HUES48 (cell line): ENCODE data around the gene ADGRF5.

Source experiments
- H3K27ac ChIP-seq: one replicate; pipeline ENCODE4 v1.7.0; 2013; ENCODE audit warnings: low read depth, low read length, inconsistent platforms
- H3K27me3 ChIP-seq: 2 replicates; pipeline ENCODE4 v1.6.1; 2013; ENCODE audit warnings: mild to moderate bottlenecking, low read length; ENCODE audit not compliant: control insufficient read depth, insufficient read depth
- H3K36me3 ChIP-seq: 2 replicates; pipeline ENCODE4 v1.6.1; 2013; ENCODE audit warnings: low read length; ENCODE audit not compliant: control insufficient read depth, insufficient read depth
- H3K4me1 ChIP-seq: 2 replicates; pipeline ENCODE4 v1.6.1; 2013; ENCODE audit warnings: mild to moderate bottlenecking, low read length; ENCODE audit not compliant: control insufficient read depth, insufficient read depth
- H3K4me3 ChIP-seq: 2 replicates; pipeline ENCODE4 v1.5.1; 2013; ENCODE audit warnings: mild to moderate bottlenecking, low read depth, low read length
- H3K9ac ChIP-seq: 2 replicates; pipeline ENCODE4 v1.6.1; 2013; ENCODE audit warnings: mild to moderate bottlenecking, low read depth, low read length, moderate library complexity
- H3K9me3 ChIP-seq: 2 replicates; pipeline ENCODE4 v1.6.1; 2013; ENCODE audit warnings: low read length; ENCODE audit not compliant: control insufficient read depth, insufficient read depth

Gene ADGRF5, protein sequence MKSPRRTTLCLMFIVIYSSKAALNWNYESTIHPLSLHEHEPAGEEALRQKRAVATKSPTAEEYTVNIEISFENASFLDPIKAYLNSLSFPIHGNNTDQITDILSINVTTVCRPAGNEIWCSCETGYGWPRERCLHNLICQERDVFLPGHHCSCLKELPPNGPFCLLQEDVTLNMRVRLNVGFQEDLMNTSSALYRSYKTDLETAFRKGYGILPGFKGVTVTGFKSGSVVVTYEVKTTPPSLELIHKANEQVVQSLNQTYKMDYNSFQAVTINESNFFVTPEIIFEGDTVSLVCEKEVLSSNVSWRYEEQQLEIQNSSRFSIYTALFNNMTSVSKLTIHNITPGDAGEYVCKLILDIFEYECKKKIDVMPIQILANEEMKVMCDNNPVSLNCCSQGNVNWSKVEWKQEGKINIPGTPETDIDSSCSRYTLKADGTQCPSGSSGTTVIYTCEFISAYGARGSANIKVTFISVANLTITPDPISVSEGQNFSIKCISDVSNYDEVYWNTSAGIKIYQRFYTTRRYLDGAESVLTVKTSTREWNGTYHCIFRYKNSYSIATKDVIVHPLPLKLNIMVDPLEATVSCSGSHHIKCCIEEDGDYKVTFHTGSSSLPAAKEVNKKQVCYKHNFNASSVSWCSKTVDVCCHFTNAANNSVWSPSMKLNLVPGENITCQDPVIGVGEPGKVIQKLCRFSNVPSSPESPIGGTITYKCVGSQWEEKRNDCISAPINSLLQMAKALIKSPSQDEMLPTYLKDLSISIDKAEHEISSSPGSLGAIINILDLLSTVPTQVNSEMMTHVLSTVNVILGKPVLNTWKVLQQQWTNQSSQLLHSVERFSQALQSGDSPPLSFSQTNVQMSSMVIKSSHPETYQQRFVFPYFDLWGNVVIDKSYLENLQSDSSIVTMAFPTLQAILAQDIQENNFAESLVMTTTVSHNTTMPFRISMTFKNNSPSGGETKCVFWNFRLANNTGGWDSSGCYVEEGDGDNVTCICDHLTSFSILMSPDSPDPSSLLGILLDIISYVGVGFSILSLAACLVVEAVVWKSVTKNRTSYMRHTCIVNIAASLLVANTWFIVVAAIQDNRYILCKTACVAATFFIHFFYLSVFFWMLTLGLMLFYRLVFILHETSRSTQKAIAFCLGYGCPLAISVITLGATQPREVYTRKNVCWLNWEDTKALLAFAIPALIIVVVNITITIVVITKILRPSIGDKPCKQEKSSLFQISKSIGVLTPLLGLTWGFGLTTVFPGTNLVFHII (N-terminal part only)

DNA sequence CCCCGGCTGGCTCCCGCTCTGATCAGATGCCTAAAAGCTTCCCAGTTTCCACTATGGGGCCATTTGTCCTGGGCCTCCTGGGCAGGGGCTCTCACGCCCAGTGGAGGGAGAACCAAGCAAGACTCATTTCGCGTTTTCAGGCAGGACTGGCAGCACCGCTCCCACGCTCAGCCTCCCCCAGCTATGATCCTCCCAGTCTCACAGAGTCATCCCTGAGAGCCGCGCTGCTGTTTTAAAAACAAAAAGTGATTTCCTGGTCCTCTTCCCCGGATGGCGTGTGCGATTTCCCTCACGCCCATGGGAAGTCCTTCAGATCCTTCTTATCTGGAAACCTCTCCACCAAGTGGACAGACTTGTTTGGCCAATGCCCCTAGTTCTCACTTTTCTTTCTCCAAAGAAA is at the start of gene ADGRF5:
TSS of gene ADGRF5 (minus strand) at position 208 of the 400 bp plus-strand sequence. CDS start 15,176 bp downstream, outside the sequence.
- H3K27me3 ChIP-seq = no peaks in the 10 kb centered on the region
- H3K4me3 ChIP-seq = no peak within 1 kb of the TSS
- H3K9me3 ChIP-seq = no peaks in the 10 kb centered on the region
- no peaks in the 10 kb centered on the region for H3K4me1 ChIP-seq
- H3K27ac ChIP-seq = no peak within 1 kb of the TSS
- H3K36me3 ChIP-seq = no peaks in the 10 kb centered on the region
- no peak within 1 kb of the TSS for H3K9ac ChIP-seq

DNA sequence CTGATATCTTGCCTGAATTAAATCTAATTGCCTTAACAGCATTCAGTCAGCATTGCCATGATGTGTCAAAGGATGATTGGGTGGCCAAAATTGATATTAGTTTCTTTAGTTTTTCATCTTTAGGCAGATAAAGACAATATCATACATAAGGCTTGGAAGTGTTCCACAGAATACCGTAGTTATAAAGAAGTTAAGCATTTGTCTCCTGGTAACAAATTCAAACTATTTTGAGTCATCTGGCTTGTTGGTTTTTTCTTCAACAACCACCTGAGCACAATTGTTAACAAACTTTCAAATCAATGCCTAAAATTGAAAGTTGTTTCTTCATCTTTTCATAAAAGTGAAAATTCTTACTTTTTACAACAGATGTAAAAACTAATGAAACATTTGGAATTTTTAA is 47.5 kb upstream of the ADGRF5 start:
- H3K4me3 ChIP-seq = no peak overlapping the region
- no peak overlapping the region for H3K9ac ChIP-seq
- no peaks in the 10 kb centered on the region for H3K27me3 ChIP-seq
- no peaks in the 10 kb centered on the region for H3K36me3 ChIP-seq
- H3K9me3 ChIP-seq = no peaks in the 10 kb centered on the region
- no peak overlapping the region for H3K27ac ChIP-seq
- no peaks in the 10 kb centered on the region for H3K4me1 ChIP-seq

- Histone ChIP-seq H3K9ac (no peak overlapping the region), H3K9me3 (no peaks in the 10 kb centered on the region), H3K27ac (no peak overlapping the region), H3K27me3 (no peaks in the 10 kb centered on the region), H3K4me3 (no peak overlapping the region), H3K36me3 (no peaks in the 10 kb centered on the region), H3K4me1 (peaks cover 9% of the 10 kb centered on the region)
Observed at GRCh38 chr6:46967826-46968349, 46.1 kb upstream of the ADGRF5 start.

GRCh38 chr6:46964716-46965519 is 43.2 kb upstream of the ADGRF5 start:
- Histone ChIP-seq H3K36me3 (no peaks in the 10 kb centered on the region), H3K9ac (no peak overlapping the region), H3K27me3 (no peaks in the 10 kb centered on the region), H3K9me3 (no peaks in the 10 kb centered on the region), H3K27ac (no peak overlapping the region), H3K4me1 (peaks cover 12% of the 10 kb centered on the region), H3K4me3 (no peak overlapping the region)

DNA sequence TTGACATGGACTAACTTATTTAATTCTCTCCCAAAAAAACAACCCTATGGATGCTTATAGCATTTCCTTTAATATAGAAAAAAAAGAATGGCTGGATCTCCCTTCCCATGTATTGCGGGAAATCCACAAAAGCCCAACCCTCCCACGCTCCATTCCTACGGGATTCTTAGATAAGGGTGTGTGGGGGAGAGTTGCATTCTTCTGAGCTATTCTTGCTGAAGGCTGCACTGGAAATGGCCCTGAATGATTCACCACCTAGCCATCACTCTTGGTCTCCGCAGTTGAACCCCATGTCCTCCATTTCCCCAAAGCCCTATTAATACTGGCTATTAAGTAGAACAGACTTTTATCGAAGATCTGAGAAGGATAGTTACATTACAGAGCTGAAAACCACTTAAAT is 41.9 kb upstream of the ADGRF5 start:
- Histone ChIP-seq H3K9ac (no peak overlapping the region), H3K27me3 (no peaks in the 10 kb centered on the region), H3K4me3 (no peak overlapping the region), H3K36me3 (no peaks in the 10 kb centered on the region), H3K9me3 (no peaks in the 10 kb centered on the region), H3K4me1 (peaks cover 12% of the 10 kb centered on the region), H3K27ac (no peak overlapping the region)

DNA sequence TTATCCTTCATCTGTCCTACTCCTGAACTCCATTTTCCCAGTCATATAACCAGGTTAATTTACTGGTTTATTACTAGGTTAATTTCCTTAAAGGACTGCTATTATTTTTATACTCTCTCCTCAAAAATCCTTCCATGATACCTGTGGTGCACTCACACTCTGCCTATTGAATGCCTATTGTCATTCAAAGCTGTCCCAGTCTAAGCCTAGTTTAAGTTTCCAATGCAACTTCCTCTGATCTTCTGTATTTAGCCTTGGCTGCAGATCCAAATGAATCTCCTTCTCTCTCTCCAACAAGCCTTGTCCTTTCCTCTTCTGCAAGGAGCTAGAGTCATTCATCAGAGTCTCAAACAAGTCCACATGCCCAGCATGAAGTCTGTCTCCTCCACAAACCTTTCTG is 41.3 kb upstream of the ADGRF5 start:
- peaks cover 12% of the 10 kb centered on the region for H3K4me1 ChIP-seq
- no peaks in the 10 kb centered on the region for H3K36me3 ChIP-seq
- H3K27me3 ChIP-seq = no peaks in the 10 kb centered on the region
- H3K9ac ChIP-seq = no peak overlapping the region
- no peak overlapping the region; the same call in 1 of the 2 replicates for H3K4me3 ChIP-seq
- no peaks in the 10 kb centered on the region for H3K9me3 ChIP-seq
- peak overlapping the region; percentile 33 for H3K27ac ChIP-seq

- Histone ChIP-seq H3K27ac (no peak overlapping the region), H3K9me3 (no peaks in the 10 kb centered on the region), H3K4me1 (peaks cover 15% of the 10 kb centered on the region), H3K9ac (no peak overlapping the region), H3K36me3 (no peaks in the 10 kb centered on the region), H3K4me3 (no peak overlapping the region), H3K27me3 (no peaks in the 10 kb centered on the region)
Observed at GRCh38 chr6:46961711-46962110, 40.0 kb upstream of the ADGRF5 start.

DNA sequence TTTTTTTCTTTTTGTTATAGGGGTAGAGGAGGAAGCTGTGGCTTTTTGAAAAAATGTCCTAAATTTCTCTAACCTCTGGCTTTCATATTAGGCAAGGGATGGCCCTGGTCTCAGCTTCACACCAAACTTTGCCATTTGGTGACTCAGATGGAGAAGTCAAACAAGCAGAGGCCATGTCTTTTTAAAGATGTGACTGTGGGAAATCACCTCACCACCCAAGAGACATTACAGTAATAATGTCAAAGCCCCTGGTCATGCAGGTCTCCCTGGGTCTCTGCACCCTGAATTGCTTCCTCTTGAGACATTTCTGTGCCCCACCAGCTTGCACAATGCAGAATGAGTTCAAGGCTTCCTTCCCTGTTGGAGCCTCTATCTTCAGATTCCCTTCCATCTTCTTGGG is 39.5 kb upstream of the ADGRF5 start:
- Histone ChIP-seq H3K9me3 (no peaks in the 10 kb centered on the region), H3K27ac (no peak overlapping the region), H3K4me1 (peaks cover 17% of the 10 kb centered on the region), H3K9ac (no peak overlapping the region), H3K36me3 (no peaks in the 10 kb centered on the region), H3K27me3 (no peaks in the 10 kb centered on the region), H3K4me3 (no peak overlapping the region)

GRCh38 chr6:46959419-46959818 is 37.7 kb upstream of the ADGRF5 start:
- Histone ChIP-seq H3K4me1 (peaks cover 17% of the 10 kb centered on the region), H3K9me3 (no peaks in the 10 kb centered on the region), H3K9ac (no peak overlapping the region), H3K27ac (no peak overlapping the region), H3K4me3 (no peak overlapping the region), H3K27me3 (no peaks in the 10 kb centered on the region), H3K36me3 (no peaks in the 10 kb centered on the region)

- Histone ChIP-seq H3K27ac (no peak overlapping the region), H3K4me1 (peaks cover 5% of the 10 kb centered on the region; the same call in 1 of the 2 replicates), H3K4me3 (no peak overlapping the region), H3K27me3 (no peaks in the 10 kb centered on the region), H3K36me3 (no peaks in the 10 kb centered on the region), H3K9me3 (no peaks in the 10 kb centered on the region), H3K9ac (no peak overlapping the region)
Observed at GRCh38 chr6:46956409-46956808, 34.7 kb upstream of the ADGRF5 start.
